GM12864 (cell line): ENCODE results near the gene SKAP1.
"Not testable (repeated sequence)": the region's sequence is repeated elsewhere in the genome, so short reads cannot be mapped to it uniquely, and the experiment has no call there.

Source experiments
- DNase-seq: peaks from one replicate; pipeline ENCODE4 v3.0.0-alpha.2; 2011; ENCODE audit warnings: low read depth
- H3K4me3 ChIP-seq: 2 replicates; pipeline ENCODE4 v1.5.1; 2011; ENCODE audit warnings: mild to moderate bottlenecking, low read depth, low read length, control low read depth
- CTCF ChIP-seq: IDR thresholded peaks from 2 replicates; pipeline ENCODE4 v1.5.1; 2011; ENCODE audit warnings: low read depth, mild to moderate bottlenecking, moderate library complexity, low read length, control low read depth, inconsistent platforms; ENCODE audit errors: missing control alignments

SKAP1 gene

GRCh38 chr17:48412841-48413240, 17.2 kb downstream of the SKAP1 start:
- no peak for TF ChIP-seq CTCF
- DNase-seq, result no peak
- H3K4me3 ChIP-seq, result no peak overlapping the region

- not testable (repeated sequence) for H3K4me3 ChIP-seq, DNase-seq
These were observed 19.2 kb downstream of the SKAP1 start for GRCh38 chr17:48410821-48411220.

- no peak for TF ChIP-seq CTCF
- no peak overlapping the region for H3K4me3 ChIP-seq
- DNase-seq, result no peak
These were observed 20.4 kb downstream of the SKAP1 start for GRCh38 chr17:48409607-48410006.

- no peak for TF ChIP-seq CTCF
- DNase-seq, result no peak
- H3K4me3 ChIP-seq, result no peak overlapping the region
These were observed 23.0 kb downstream of the SKAP1 start for GRCh38 chr17:48406936-48407567.

GRCh38 chr17:48394821-48395220, 35.2 kb downstream of the SKAP1 start:
- H3K4me3 ChIP-seq, result no peak overlapping the region
- no peak for DNase-seq
- no peak for TF ChIP-seq CTCF

GRCh38 chr17:48393283-48393682, 36.7 kb downstream of the SKAP1 start:
- DNase-seq, result no peak
- H3K4me3 ChIP-seq, result no peak overlapping the region
- TF ChIP-seq CTCF, result no peak

- no peak for TF ChIP-seq CTCF
- no peak overlapping the region for H3K4me3 ChIP-seq
- no peak for DNase-seq
These were observed 37.2 kb downstream of the SKAP1 start for GRCh38 chr17:48392857-48393256.
